Mucosa of stomach (tissue), 1 donor: Measurements from ENCODE around the gene GRIK3.

Experiments
- H3K27me3 ChIP-seq: one replicate; pipeline ENCODE4 v1.7.0; 2013; ENCODE audit warnings: mild to moderate bottlenecking, low read length; ENCODE audit not compliant: control insufficient read depth, insufficient read depth
- H3K36me3 ChIP-seq: one replicate; pipeline ENCODE4 v1.7.0; 2013; ENCODE audit warnings: low read length; ENCODE audit not compliant: control insufficient read depth, insufficient read depth
- H3K4me1 ChIP-seq: one replicate; pipeline ENCODE4 v1.7.0; 2013; ENCODE audit warnings: mild to moderate bottlenecking, low read length; ENCODE audit not compliant: control insufficient read depth, insufficient read depth
- H3K4me3 ChIP-seq: one replicate; pipeline ENCODE4 v1.7.0; 2013; ENCODE audit warnings: low read length
- H3K9ac ChIP-seq: one replicate; pipeline ENCODE4 v1.7.0; 2013; ENCODE audit warnings: mild to moderate bottlenecking, low read length, moderate library complexity
- H3K9me3 ChIP-seq: one replicate; pipeline ENCODE4 v1.7.0; 2013; ENCODE audit warnings: mild to moderate bottlenecking, low read length, moderate library complexity; ENCODE audit not compliant: control insufficient read depth
- donor health status: Pancreatic carcinoma.

The GRIK3 gene

DNA sequence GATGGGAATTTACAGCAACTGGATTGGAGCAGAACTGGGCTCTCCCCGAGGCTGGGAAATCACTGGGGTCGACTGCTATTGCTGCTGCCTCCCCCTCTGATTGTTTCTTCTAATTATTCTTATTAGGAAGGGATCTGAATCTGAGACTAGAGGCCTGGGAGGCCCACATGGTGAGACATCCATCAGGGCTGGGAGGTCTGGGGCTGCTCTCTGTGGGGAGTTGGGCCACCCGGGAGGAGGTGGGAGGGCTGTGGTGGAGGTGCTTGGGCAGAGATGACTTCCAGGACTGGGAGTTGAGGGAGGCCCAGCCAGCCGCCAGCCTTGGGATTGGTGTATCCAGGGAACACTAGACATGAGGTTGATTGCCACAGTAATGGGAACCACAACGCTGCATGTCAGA, 247.9 kb downstream of the GRIK3 start:
- Histone ChIP-seq H3K9ac (no peak overlapping the region), H3K36me3 (no peaks in the 10 kb centered on the region), H3K27me3 (no peaks in the 10 kb centered on the region), H3K4me3 (no peak overlapping the region), H3K4me1 (no peaks in the 10 kb centered on the region), H3K9me3 (no peaks in the 10 kb centered on the region)

DNA sequence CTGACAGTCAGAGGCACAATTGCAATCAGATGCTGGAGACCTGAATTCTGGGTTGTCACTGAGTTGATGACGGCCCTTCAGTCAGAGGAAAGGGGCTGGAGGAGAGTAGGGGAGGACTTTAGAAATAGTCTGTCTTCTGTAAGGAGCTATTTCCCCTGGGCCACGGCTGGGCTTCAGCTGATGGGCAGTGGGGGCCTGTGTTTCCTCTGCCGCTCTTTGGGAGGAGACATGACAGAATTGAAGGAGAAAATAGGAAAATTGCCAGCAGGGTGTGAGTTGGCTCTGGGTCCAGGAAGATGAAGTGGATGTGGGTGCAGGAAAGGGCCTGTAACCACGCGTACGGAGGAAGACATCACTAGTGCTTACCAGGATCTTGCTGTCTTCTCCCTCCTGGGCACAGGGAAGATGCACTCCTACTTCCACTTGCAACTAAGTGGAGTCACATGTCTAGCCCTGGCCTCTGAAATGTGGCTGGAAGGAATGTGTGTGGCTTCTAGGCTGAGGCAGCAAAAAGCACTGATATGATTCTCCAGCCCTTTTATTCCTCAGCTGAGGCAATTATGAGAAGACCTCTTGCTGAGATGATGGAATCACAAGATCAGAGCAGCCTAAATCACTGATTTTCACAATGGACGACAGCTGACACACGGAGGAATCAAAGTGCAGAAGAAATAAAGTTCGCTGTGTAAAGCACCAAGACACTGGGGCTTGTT, 250.0 kb downstream of the GRIK3 start:
- Histone ChIP-seq H3K9me3 (no peaks in the 10 kb centered on the region), H3K36me3 (no peaks in the 10 kb centered on the region), H3K9ac (no peak overlapping the region), H3K4me3 (no peak overlapping the region), H3K4me1 (no peaks in the 10 kb centered on the region), H3K27me3 (no peaks in the 10 kb centered on the region)

DNA sequence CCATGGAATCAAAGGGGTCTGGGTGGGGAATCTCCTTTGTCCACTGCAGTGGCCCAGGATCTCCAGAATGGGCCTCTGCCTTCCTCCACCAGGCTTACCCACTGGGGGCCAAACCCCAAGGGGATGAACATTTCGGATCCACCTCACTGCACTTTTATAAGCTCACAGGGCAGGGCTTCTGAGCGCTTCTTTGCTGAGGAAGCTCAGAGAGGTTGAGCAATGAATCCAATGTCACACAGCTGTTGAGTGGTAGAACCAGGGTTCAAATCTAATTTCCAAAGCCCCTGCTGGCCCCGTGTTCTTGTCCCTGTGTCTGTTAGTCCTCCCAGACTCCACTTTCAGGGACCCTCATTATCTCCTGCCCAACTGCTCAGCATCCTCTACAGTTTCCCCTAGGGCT, 250.8 kb downstream of the GRIK3 start:
- no peaks in the 10 kb centered on the region for H3K9me3 ChIP-seq
- no peak overlapping the region for H3K4me3 ChIP-seq
- no peaks in the 10 kb centered on the region for H3K4me1 ChIP-seq
- no peaks in the 10 kb centered on the region for H3K36me3 ChIP-seq
- H3K9ac ChIP-seq, result no peak overlapping the region
- no peaks in the 10 kb centered on the region for H3K27me3 ChIP-seq

DNA sequence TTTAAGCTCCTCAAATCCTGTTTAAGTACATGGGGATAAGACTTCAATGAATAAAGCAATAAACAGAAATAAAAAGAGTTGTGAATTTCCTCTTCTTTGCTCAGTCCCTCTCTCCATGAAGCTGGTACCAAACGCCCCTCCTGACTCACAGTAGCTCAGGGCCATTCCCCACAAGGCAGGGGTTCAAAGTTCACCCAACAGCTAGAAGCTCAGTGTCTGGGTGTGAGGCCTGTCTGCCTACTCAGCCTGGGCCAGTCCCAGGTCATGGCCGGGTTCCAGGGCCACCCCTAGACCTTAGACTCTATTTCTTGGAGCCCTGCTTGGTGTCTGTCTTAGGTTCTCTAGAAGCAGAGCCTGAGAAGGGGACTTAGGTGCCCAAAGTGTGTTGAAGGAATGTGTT, 251.5 kb downstream of the GRIK3 start:
- Histone ChIP-seq H3K4me3 (no peak overlapping the region), H3K9me3 (no peaks in the 10 kb centered on the region), H3K4me1 (no peaks in the 10 kb centered on the region), H3K27me3 (no peaks in the 10 kb centered on the region), H3K36me3 (no peaks in the 10 kb centered on the region), H3K9ac (no peak overlapping the region)

DNA sequence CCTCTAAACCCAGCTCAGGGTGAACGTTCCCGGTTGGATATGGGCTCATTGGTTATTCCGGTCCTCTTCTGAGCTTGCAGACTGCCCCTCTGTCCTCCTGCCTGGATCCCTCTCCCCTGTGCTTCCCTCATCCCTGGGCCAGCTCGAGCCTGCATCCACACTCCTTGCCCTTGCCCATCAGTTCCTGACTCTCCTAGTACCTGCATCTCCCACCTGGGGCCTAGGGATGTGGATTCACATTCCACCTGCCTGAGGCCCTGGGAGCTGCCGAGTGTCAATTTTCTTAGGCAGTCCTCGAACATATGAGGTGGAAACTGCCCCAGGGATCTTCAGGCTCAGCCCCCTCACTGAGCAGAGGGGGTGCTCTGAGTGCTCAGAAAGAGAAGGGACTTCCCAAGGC, 252.2 kb downstream of the GRIK3 start:
- Histone ChIP-seq H3K36me3 (no peaks in the 10 kb centered on the region), H3K4me1 (no peaks in the 10 kb centered on the region), H3K9ac (no peak overlapping the region), H3K9me3 (no peaks in the 10 kb centered on the region), H3K4me3 (no peak overlapping the region), H3K27me3 (peaks cover 1% of the 10 kb centered on the region)

DNA sequence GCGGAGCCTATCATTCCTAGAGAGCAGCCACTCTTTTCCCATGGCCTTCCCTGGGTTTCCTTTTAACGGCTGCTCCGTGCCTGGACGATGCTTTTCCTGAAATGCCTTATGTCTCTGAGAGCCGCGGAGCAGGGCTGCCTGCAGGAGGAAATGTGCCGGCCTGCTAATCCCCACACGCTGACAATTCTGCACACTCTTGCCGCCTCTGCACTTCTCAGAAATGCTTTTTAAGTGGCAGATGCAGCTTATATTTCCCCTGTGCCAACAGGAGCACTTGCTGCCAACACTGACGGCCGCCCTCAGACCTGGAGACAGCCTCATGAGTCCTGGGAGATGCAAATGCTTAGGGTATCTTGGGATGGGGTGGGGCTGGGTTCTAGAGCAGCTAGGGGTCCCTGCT, 253.2 kb downstream of the GRIK3 start:
- Histone ChIP-seq H3K27me3 (peaks cover 3% of the 10 kb centered on the region), H3K9ac (no peak overlapping the region), H3K9me3 (no peaks in the 10 kb centered on the region), H3K36me3 (no peaks in the 10 kb centered on the region), H3K4me1 (no peaks in the 10 kb centered on the region), H3K4me3 (no peak overlapping the region)

DNA sequence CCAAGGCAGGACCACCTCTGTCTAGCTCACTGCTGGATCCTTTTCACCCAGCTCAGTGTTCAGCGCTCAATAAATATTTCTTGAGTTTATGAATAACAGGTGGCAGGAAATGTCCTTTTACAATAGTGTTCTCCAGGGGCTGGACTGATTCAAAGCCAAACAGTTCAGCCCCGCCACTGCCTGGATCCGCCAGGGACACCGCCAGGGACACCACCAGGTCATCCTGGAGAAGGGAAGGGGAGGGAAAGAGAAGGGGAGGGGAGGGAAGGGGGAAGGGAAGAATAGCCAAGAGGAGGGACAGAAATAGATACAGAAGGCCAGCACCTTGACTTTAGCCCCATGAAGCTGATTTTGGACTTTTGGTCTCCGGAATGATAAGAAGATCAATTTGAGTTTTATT, 255.6 kb downstream of the GRIK3 start:
- no peaks in the 10 kb centered on the region for H3K36me3 ChIP-seq
- H3K27me3 ChIP-seq, result peaks cover 6% of the 10 kb centered on the region
- no peak overlapping the region for H3K4me3 ChIP-seq
- no peak overlapping the region for H3K9ac ChIP-seq
- H3K9me3 ChIP-seq, result no peaks in the 10 kb centered on the region
- H3K4me1 ChIP-seq, result no peaks in the 10 kb centered on the region

DNA sequence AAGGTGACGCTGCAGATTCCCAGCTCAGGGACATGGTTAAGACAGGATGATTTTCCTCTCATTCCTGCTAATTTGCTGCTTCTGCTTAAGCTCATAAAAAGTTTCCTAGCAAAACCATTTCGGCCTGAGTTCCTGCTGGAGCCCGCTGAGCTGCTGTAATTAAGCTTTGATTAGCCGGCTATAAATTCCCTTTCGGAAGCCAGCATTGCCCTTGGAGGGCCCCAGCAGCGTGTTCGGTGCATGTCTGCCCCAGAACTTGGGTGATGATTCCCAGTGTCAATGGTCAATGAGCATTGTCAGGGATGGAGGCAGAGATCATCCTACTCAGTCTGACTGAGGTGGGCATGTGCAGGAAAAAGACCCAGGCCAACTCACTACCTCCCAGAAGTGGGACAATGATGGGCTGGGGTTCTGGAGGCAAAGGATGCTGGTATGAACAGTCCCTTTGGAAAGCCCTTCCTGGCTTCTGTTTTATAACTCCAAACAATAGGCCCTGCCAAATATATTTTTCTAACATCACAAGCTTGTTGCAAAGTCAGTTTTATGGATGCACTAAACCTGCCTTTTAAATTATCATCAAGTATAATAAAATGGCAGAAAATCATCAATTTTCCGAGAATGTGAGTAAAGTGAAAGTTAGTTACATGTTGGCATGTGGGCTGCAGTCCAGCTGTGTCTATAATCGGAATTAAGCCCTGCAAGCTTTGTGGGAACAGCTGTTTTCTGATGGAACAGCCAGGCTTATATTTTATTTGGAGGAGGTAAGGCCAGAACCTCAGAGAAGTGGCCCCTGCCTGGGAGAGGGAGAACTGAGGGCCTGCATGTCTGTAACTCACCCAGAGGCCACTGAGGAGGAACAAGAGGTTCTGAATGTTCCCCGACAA, 257.1 kb downstream of the GRIK3 start:
- H3K9me3 ChIP-seq, result no peaks in the 10 kb centered on the region
- no peak overlapping the region for H3K4me3 ChIP-seq
- H3K4me1 ChIP-seq, result no peaks in the 10 kb centered on the region
- H3K36me3 ChIP-seq, result no peaks in the 10 kb centered on the region
- no peak overlapping the region for H3K9ac ChIP-seq
- H3K27me3 ChIP-seq, result peaks cover 9% of the 10 kb centered on the region

DNA sequence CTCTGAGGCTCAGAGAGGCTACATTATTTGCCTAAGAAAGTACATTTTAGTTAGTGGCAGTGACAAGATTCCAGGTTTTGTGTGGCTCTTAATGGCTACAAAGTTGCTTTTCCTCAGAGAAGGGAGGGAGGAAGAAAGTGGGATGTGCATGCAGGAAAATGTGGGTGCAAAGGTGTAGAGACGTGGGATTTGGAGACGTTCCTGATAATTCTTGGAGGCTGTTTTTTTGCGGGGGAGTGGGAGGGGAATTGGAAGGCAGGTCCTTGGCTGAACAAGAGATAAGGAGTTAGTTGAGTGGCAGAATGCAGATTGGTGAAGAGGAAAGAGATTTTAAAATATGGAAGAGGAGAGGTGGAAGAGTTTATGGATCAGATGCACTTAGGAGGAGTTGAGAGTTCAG, 258.1 kb downstream of the GRIK3 start:
- peaks cover 17% of the 10 kb centered on the region for H3K27me3 ChIP-seq
- H3K4me3 ChIP-seq, result no peak overlapping the region
- H3K36me3 ChIP-seq, result no peaks in the 10 kb centered on the region
- H3K4me1 ChIP-seq, result no peaks in the 10 kb centered on the region
- H3K9me3 ChIP-seq, result no peaks in the 10 kb centered on the region
- no peak overlapping the region for H3K9ac ChIP-seq

DNA sequence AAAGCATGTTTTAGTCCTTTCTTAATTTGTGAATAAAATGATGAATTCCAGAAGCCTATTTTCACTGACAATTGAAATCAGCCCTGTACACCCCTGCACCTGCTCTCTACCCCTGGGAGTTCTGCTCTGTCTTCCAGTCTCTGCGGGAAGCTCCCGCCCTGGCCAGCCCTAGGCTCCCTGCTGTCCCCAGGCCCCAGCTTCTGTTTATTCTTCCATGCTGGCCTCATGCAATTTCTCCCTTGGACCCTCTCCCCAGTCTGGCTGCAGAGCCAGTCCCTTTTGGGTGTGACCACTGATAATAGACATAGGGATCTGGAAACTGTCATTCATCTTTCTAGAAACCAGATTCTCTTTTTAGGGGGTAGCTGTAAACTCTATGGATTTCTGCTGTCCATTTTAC, 258.6 kb downstream of the GRIK3 start:
- H3K9ac ChIP-seq, result no peak overlapping the region
- H3K4me3 ChIP-seq, result no peak overlapping the region
- no peaks in the 10 kb centered on the region for H3K9me3 ChIP-seq
- H3K36me3 ChIP-seq, result no peaks in the 10 kb centered on the region
- peaks cover 22% of the 10 kb centered on the region for H3K27me3 ChIP-seq
- no peaks in the 10 kb centered on the region for H3K4me1 ChIP-seq

DNA sequence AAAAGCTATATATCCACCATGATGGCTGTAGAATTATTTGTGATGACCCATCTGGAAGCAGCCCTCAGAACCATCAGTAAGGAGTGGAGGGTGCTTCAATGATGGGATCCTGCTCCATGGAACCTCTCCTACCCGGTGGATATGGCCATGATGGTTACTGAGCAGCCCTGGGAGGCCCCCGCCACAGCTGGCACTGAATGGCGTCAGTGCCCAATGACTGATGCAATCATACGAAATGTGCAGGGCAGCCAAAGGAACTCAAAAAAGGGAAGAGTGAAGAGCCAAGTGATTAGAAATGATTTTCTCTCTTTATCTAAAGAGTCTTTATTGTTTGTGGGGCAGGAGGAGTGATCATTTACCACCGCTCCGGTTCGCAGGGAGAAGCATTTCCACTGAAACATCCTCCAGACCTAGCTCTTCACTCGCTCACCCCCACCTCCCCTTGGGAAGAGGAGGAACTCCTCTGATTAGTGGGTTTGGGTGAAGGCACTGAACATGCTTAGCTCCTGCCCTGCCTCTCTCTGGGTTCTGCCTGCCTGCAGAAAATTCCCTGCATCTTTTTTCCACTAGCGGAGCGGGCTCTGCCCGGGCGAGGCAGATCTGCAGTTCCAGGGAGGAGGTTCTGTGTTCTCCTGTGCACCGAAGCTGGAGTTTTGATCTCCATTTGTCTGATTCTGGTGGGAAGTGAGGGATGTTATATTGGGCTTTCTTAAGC, 260.3 kb downstream of the GRIK3 start:
- H3K27me3 ChIP-seq, result peaks cover 28% of the 10 kb centered on the region
- H3K9me3 ChIP-seq, result no peaks in the 10 kb centered on the region
- H3K36me3 ChIP-seq, result no peaks in the 10 kb centered on the region
- H3K4me1 ChIP-seq, result no peaks in the 10 kb centered on the region
- no peak overlapping the region for H3K4me3 ChIP-seq
- H3K9ac ChIP-seq, result no peak overlapping the region
